HL-60/S4 (cell line): ENCODE measurements around the gene C15orf39.
"Not testable (repeated sequence)": the region's sequence is repeated elsewhere in the genome, so short reads cannot be mapped to it uniquely, and the experiment has no call there.

Experiments used
- in situ Hi-C: fragments of 300-500 bp; cut with MboI; formaldehyde crosslinking; loops from 2 replicates; pipeline ENCODE4 v1.14.3; 2022; ENCODE audit warnings: low sequenced_read_pairs

The C15orf39 gene

DNA sequence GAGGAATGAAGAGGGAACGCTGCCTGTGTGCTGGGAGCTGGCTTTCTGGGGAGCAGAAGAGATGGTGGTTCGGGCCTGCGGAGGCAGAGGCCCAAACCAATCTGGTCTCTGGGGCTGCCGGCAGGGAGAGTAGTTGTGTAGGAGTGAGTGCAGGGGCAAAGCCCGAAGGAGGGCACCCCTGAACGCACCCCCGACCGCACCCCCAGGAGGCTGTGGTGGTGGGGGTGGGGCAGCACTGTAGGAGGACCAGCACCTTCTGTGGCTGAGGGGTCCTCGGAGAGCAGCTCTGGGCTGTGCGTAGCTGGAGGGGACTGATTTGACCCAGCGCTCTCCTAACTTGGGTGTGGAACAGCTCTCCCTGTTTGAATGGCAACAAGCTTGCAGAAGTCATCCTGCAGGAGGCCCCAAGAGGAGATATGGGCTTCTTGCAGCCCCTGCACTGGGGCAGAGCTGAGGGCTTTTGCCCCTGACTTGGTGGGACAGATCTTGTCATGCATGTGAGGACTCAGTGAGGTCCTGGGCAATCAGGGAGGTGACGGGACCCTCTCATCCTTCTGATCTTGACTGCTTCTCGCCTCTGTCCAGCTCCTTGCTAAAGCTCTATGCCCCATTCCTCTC lies 26.1 kb downstream of the C15orf39 start:
- in situ Hi-C loops = loop anchor here (10.0 kb wide), 1 partner anchor 447 kb away; no protein-coding TSS in a partner anchor

DNA sequence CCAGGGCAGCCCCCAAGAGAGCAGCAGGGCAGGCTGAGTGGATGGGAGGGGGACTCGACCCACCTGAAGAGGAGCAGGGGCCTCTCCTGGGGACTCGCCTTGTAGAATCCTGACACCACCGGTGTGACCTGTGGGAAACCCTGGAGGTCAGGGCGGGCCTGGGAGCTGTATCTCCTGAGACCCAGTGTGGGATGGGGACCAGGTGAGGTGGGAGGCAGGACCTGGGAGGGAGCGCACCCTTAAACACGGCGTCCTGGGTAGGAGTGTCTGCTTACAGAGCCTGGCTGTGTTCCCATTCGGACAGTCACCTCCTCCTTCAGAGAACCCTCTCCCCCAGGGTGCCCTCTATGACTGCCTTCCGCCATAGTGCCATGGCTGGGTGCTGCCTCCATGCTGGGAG lies 27.1 kb downstream of the C15orf39 start:
- in situ Hi-C loops = loop anchor here (10.0 kb wide), 1 partner anchor 446 kb away; no protein-coding TSS in a partner anchor

GRCh38 chr15:75229191-75230015 lies 27.7 kb downstream of the C15orf39 start:
- in situ Hi-C loops = loop anchor here (10.0 kb wide), 1 partner anchor 445 kb away; no protein-coding TSS in a partner anchor

DNA sequence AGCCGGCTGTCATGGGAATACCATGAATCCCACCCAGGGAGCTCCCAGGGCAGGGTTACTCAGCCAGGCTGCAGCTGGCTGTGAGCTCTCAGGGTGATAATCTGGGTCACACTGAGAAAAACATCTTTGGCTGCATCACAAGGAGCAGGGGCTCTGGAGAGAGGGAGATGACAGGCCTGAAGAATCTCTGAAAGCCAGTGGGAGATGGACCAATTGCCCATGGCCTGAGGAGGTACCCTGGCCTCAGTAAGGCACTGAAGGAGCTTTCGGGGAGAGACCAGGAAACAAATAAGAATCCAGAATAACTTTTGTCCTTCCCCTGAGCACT lies 28.3 kb downstream of the C15orf39 start:
- in situ Hi-C loops = no loop called here

- in situ Hi-C loops = no loop called here
Measured at GRCh38 chr15:75230551-75231371, 29.1 kb downstream of the C15orf39 start.

GRCh38 chr15:75231836-75232235 lies 30.2 kb downstream of the C15orf39 start:
- in situ Hi-C loops = no loop called here

DNA sequence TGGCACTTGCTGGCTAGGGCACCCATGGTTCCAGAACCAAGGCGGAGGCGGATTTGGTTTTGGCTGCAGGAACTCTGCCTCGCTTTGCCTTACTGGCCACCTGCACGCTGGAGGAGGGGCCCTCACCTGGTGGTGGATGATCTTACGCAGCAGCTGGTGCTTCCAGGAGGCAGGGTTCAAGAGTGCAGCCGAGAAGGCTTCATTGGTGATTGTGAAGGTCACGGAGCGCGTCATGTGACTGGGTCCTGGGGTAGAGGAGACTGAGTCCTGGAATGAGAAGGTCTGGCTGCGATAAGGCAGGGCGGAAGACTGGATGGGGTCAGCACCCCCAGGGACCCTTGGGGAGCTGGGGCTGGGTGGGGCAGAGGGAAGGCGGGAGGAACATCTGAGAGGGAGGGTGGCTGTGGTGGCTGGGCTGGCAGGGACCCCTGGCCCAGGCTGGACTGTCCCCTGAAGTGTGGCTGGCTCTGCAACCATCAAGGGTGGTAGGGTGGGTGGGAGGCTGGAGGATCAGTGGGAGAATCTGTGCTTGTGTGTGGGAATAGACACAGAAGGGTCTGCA lies 30.7 kb downstream of the C15orf39 start:
- in situ Hi-C loops = no loop called here

DNA sequence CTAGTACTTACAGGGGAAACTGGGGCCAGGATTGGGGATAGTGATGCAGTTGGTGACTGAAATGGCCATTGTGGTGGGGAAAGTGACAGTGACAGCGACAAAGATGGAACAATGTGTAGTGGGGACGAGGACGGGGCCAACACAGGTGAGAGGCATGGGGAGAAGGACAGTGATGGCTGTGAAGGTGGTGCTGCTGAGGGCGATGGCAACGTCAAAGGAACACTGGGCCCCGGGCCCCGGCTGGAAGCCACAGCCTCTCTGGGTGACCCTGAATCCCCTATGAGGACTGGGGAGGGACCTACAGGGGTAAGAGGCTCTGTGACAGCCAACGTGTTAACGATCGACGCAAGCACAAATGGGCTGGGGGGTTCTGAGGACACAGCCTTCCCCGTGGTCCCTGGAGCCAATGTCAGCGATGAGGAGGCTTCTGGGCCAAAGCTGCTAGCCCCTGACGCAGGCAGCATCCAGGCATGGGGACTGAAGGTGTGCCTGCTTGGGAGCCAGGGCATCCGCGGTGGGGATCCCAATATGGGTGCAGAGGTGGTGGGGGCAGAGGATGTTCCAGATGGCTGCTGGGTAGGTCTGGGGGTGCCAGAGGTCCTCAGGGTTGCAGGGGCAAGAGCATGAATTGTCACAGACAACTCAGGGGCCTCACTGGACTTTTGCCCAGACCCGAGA lies 31.3 kb downstream of the C15orf39 start:
- in situ Hi-C loops = no loop called here

- in situ Hi-C loops = no loop called here
Measured at GRCh38 chr15:75233504-75234190, 32.0 kb downstream of the C15orf39 start.

DNA sequence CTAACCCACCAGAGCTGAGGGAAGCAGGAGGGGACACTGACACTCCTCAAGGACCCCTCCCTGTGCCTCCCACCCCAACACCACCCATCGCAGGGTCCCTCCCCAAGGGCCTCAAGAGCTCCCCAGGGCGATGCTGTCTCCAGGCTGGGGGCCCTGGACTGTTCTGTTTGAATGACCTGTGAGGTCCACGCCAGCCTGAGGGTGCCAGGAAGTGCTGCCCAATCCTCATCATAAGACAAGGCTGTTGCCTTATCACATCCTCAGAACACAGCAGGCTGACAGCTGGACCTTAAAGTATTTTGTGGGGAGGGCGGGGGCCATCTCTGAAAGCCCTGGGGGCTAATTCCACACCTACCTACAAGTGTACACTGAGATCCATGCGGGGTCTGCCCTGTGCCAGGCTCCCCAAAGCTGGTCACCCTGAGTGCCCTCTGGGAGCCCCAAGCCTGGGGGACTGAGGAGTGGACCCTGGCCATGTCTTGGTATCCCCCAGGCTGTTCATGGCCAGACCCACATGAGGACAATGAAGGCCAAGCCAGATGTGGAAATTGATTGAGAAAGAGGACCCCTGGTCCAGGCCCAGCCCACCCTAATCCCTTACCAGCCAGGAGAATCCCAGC lies 32.6 kb downstream of the C15orf39 start:
- in situ Hi-C loops = no loop called here

- in situ Hi-C loops = no loop called here
Measured at GRCh38 chr15:75235051-75235673, 33.5 kb downstream of the C15orf39 start.

DNA sequence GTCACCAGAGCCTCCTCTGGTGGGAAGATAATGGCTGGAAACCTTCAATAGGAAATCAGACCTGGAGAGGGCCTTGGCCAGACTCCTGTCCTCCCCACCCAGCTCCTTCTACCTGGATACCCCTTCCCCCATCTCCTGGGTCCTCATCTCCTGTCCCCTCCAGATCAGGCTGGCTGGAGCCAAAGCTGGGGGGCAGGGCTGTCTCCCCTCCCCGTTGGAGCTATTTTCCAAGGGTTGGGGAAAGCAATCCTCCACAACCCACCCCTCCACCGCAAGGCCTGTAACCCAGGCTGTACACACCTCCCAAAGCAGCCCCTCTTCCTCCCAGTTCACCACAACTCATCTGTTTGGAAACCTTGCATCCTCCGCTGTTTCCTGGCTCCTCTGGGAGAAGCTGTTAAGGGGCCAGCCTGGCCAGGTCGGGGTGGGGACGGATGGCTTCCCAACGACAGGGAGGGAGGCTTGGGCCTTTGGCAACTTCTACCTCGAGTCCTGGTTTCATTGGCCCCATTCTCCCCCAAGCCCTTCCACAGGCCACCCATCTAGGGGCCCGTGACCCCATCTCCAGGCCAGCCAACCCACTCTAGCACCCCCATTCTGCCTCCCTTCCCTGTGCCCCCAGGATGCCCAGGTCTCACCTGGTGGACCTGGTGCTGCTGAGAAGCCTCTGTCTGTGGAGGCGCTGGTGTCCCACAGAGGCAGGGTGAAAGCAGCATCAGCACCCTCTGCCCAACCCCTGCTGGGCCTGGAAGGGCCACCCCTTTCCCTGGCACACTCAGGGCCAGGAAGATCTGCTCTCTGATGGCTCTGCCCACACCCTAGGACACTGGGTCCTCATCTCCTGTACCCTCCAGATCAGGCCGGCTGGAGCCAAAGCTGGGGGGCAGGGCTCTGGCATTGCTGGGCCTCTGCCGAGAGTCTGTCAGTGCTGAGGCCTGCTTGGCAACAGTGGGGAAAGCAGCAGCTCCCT lies 34.4 kb downstream of the C15orf39 start:
- in situ Hi-C loops = no loop called here

GRCh38 chr15:75237316-75237982 lies 35.8 kb downstream of the C15orf39 start:
- in situ Hi-C loops = no loop called here

DNA sequence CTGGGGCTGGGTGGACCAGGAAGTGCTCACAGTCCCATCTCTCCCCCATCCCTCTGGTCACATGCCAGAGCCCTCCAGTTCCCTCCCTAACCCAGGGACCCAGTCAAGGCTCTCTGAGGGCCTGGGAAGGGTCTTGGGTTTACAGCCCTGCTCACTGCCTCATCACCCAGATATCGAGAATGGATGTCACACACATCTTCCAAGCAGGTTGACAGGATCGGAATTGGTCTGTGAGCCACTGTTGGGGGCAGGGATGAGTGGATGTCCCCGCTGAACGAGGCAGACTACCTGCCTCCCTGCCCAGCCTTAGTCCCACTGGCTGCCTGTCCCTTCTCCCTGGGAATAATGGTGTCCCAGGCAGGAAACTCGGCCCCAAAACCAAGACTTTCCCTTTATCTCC lies 36.5 kb downstream of the C15orf39 start:
- in situ Hi-C loops = no loop called here

- in situ Hi-C loops = not testable (repeated sequence)
Measured at GRCh38 chr15:75245741-75246140, 44.1 kb downstream of the C15orf39 start.

GRCh38 chr15:75248991-75249390 lies 47.3 kb downstream of the C15orf39 start:
- in situ Hi-C loops = not testable (repeated sequence)

DNA sequence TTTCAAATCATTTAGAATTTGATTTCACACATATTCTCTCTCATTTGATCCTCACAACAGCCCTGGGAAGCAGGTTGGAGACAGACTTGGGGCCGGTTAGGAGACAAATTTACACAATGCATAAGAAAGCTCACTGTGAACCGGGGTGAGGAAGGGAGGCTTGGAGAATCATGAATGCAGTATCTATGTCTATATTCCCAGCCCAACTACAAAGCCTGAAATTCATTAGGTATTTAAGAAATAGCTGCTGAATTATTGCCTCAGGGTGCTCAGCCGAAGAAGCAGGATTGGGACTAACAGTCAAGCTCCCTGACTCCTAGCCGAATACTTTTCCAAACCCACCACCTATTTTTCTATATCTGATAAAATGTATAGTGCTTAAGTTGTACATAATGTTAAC lies 48.0 kb downstream of the C15orf39 start:
- in situ Hi-C loops = no loop called here
